Neural cell (in vitro differentiated cells): ENCODE measurements around the gene FNDC3B.

Experiments
- EP300 ChIP-seq: fragments of 450-650 bp; conservative IDR thresholded peaks from 2 replicates; pipeline ENCODE4 v1.6.1; 2014; ENCODE audit warnings: antibody characterized with exemption, mild to moderate bottlenecking, moderate library complexity; ENCODE audit not compliant: poor library complexity, severe bottlenecking
- EZH2 ChIP-seq: fragments of 200-600, 300-800 bp; shearing (Covaris generic), sonication (generic); IDR thresholded peaks from 2 replicates; pipeline ENCODE4 v1.6.1; 2014; ENCODE audit warnings: antibody characterized with exemption, low read length, borderline replicate concordance, mild to moderate bottlenecking; ENCODE audit not compliant: insufficient read depth, poor library complexity, severe bottlenecking
- MXI1 ChIP-seq: fragments of 450-650 bp; conservative IDR thresholded peaks from 2 replicates; pipeline ENCODE4 v1.6.1; 2014; ENCODE audit warnings: antibody characterized with exemption, mild to moderate bottlenecking; ENCODE audit not compliant: poor library complexity, severe bottlenecking
- POLR2AphosphoS5 ChIP-seq: IDR thresholded peaks from 2 replicates; pipeline ENCODE4 v1.6.1; 2012
- RAD21 ChIP-seq: fragments of 450-650 bp; conservative IDR thresholded peaks from 2 replicates; pipeline ENCODE4 v1.6.1; 2014; ENCODE audit warnings: antibody characterized with exemption, mild to moderate bottlenecking, moderate library complexity
- REST ChIP-seq: IDR thresholded peaks from 2 replicates; pipeline ENCODE4 v1.6.1; 2012; ENCODE audit warnings: borderline replicate concordance
- SMC3 ChIP-seq: fragments of 450-650 bp; conservative IDR thresholded peaks from 2 replicates; pipeline ENCODE4 v1.6.1; 2014; ENCODE audit warnings: antibody characterized with exemption, mild to moderate bottlenecking, moderate library complexity; ENCODE audit not compliant: poor library complexity
- TAF1 ChIP-seq: IDR thresholded peaks from 2 replicates; pipeline ENCODE4 v1.6.1; 2012; ENCODE audit warnings: low read depth
- TF ChIP-seq, protein P1 (sequence below): fragments of 450-650 bp; IDR thresholded peaks from 2 replicates; pipeline ENCODE4 v1.5.1; 2014; ENCODE audit warnings: antibody characterized with exemption, mild to moderate bottlenecking, moderate library complexity; ENCODE audit not compliant: poor library complexity, severe bottlenecking

DNA sequence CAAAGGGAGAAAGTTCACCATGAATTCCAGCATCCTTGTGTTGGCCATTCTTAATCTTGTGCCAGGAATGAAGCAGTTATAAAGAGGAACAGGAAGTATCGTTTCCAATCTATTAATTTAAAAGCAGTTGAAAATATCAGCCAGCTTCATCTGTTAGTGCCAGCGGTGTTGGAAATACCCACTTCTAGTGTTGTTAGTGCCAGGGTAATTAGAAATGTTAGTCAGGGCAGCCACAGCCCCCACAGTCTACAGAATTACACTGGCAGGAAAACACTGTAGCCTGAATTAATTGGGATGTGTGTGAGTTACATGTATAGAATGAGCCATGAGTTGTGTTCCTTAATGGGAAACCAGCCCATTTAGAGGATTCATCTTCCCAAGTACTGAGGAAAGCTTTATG, 281.1 kb downstream of the FNDC3B start:
- TF ChIP-seq EZH2 (no peak), POLR2AphosphoS5 (no peak), REST (no peak), SMC3 (no peak), EP300 (no peak), TAF1 (no peak), MXI1 (no peak), RAD21 (no peak)
- TF ChIP-seq, protein P1, sequence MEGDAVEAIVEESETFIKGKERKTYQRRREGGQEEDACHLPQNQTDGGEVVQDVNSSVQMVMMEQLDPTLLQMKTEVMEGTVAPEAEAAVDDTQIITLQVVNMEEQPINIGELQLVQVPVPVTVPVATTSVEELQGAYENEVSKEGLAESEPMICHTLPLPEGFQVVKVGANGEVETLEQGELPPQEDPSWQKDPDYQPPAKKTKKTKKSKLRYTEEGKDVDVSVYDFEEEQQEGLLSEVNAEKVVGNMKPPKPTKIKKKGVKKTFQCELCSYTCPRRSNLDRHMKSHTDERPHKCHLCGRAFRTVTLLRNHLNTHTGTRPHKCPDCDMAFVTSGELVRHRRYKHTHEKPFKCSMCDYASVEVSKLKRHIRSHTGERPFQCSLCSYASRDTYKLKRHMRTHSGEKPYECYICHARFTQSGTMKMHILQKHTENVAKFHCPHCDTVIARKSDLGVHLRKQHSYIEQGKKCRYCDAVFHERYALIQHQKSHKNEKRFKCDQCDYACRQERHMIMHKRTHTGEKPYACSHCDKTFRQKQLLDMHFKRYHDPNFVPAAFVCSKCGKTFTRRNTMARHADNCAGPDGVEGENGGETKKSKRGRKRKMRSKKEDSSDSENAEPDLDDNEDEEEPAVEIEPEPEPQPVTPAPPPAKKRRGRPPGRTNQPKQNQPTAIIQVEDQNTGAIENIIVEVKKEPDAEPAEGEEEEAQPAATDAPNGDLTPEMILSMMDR, result no peak
